MCF 10A (cell line): ENCODE results near the gene PCED1B. TPM values are rescaled to one million over a fixed set of nuclear protein-coding genes. Genes with fewer than 3 reads are reported as not detected.

ENCODE experiments used
- BruUV-seq: library from RNA; stranded (reverse); fragments of 400-500 nt; replicated peaks from 2 replicates; lab custom pipeline; 2021; lab: Mats Ljungman, UMichigan
- CTCF ChIA-PET: fragments of 300-600 bp; sonication (Branson Sonifier 250); formaldehyde crosslinking; extraction: SDS; loops from one replicate; lab custom pipeline; 2021; ENCODE audit warnings: antibody characterized with exemption, inconsistent platforms; lab: Yijun Ruan, JAX
- POLR2A ChIA-PET: fragments of 300-600, 350-650 bp; sonication (Branson Sonifier 250); formaldehyde crosslinking; extraction: SDS; loops from one replicate; lab custom pipeline; 2020; ENCODE audit warnings: antibody characterized with exemption, inconsistent platforms; lab: Yijun Ruan, JAX
- DNase-seq: peaks from one replicate; pipeline ENCODE4 v3.0.0-alpha.2; 2018; ENCODE audit not compliant: unreplicated experiment
- H3K27ac Mint-ChIP-seq: one replicate; pipeline ENCODE4 v1.8.0; 2022; ENCODE audit warnings: mild to moderate bottlenecking, low read depth, mixed read lengths; ENCODE audit not compliant: unreplicated experiment
- H3K27me3 Mint-ChIP-seq: one replicate; pipeline ENCODE4 v1.8.0; 2022; ENCODE audit warnings: mixed read lengths; ENCODE audit not compliant: insufficient read depth, unreplicated experiment
- H3K36me3 Mint-ChIP-seq: one replicate; pipeline ENCODE4 v1.8.0; 2022; ENCODE audit warnings: mild to moderate bottlenecking, moderate library complexity, mixed read lengths; ENCODE audit not compliant: insufficient read depth, unreplicated experiment
- H3K4me1 Mint-ChIP-seq: one replicate; pipeline ENCODE4 v1.8.0; 2022; ENCODE audit warnings: mixed read lengths; ENCODE audit not compliant: insufficient read depth, unreplicated experiment
- H3K4me3 Mint-ChIP-seq: one replicate; pipeline ENCODE4 v1.8.0; 2022; ENCODE audit warnings: mild to moderate bottlenecking, moderate library complexity, mixed read lengths; ENCODE audit not compliant: unreplicated experiment
- H3K9me3 Mint-ChIP-seq: one replicate; pipeline ENCODE4 v1.8.0; 2022; ENCODE audit warnings: mixed read lengths; ENCODE audit not compliant: unreplicated experiment
- intact Hi-C: fragments of 100-400 bp; cut with micrococcal nuclease; formaldehyde crosslinking; loops from 2 replicates; pipeline ENCODE4 v1.14.1; 2022
- total RNA-seq: library from RNA; stranded (reverse); gene quantifications from 2 replicates; pipeline ENCODE4 v1.2.3, GENCODE V29; 2022
- TF ChIP-seq, protein P1 (sequence below): fragments of 200-600 bp; IDR thresholded peaks from one replicate; pipeline ENCODE4 v1.8.0; 2022; ENCODE audit warnings: antibody characterized with exemption, mild to moderate bottlenecking; ENCODE audit not compliant: unreplicated experiment

The PCED1B gene
- total RNA-seq, 1 experiment from 2014 or later, result 9.6 TPM

DNA sequence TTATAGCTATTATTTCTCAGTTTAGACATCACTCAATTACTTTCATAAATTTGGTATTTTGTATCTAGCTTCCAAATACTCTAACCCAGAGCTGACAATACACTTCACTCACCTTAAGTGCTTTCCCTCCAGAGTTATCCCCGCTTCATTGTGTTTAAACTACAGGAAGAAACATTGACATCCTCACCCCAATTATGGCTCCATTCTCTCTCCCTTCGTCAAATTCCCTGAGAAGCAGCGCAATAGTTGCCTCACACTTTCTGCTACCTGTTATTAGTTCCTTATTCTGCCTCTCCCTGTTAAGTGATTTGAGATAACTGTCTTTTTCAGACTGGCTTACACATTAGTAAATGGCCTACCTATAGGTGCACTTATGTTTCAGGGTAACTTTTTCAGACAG lies 69.7 kb downstream of the PCED1B start:
- TF ChIP-seq, protein P1, sequence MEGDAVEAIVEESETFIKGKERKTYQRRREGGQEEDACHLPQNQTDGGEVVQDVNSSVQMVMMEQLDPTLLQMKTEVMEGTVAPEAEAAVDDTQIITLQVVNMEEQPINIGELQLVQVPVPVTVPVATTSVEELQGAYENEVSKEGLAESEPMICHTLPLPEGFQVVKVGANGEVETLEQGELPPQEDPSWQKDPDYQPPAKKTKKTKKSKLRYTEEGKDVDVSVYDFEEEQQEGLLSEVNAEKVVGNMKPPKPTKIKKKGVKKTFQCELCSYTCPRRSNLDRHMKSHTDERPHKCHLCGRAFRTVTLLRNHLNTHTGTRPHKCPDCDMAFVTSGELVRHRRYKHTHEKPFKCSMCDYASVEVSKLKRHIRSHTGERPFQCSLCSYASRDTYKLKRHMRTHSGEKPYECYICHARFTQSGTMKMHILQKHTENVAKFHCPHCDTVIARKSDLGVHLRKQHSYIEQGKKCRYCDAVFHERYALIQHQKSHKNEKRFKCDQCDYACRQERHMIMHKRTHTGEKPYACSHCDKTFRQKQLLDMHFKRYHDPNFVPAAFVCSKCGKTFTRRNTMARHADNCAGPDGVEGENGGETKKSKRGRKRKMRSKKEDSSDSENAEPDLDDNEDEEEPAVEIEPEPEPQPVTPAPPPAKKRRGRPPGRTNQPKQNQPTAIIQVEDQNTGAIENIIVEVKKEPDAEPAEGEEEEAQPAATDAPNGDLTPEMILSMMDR, result no peak
- intact Hi-C loops, result no loop called here
- no peaks in the 10 kb centered on the region for H3K4me1 Mint-ChIP-seq
- POLR2A ChIA-PET, result no interaction called here
- no peaks in the 10 kb centered on the region for H3K27me3 Mint-ChIP-seq
- CTCF ChIA-PET, result no interaction called here
- no peak overlapping the region for H3K27ac Mint-ChIP-seq
- no TSS peak for BruUV-seq
- no peaks in the 10 kb centered on the region for H3K36me3 Mint-ChIP-seq
- H3K4me3 Mint-ChIP-seq, result no peak overlapping the region
- H3K9me3 Mint-ChIP-seq, result no peaks in the 10 kb centered on the region
- no peak for DNase-seq

DNA sequence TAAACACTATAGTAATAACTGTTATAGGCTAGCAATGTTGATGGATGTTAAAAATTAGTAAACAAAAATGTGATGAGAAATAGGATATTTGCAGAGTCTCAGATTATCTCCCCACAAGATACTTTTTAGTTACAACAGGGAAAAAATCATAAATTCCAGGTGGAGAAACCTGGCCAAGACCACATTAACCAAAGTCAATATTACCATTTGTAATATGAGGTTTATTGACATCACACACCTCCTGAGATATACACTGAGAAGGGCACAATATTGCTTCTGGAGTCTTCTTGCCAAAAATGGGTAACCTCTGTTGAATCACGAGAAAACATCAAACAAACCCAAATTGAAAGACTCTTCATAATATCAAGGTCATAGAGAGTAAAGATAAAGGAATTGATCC lies 72.7 kb downstream of the PCED1B start:
- BruUV-seq, result no TSS peak
- H3K4me3 Mint-ChIP-seq, result no peak overlapping the region
- peaks cover 6% of the 10 kb centered on the region for H3K4me1 Mint-ChIP-seq
- no peaks in the 10 kb centered on the region for H3K36me3 Mint-ChIP-seq
- no peaks in the 10 kb centered on the region for H3K9me3 Mint-ChIP-seq
- TF ChIP-seq, protein P1, result no peak
- POLR2A ChIA-PET, result no interaction called here
- no peak for DNase-seq
- intact Hi-C loops, result no loop called here
- no peak overlapping the region for H3K27ac Mint-ChIP-seq
- H3K27me3 Mint-ChIP-seq, result no peaks in the 10 kb centered on the region
- CTCF ChIA-PET, result no interaction called here

DNA sequence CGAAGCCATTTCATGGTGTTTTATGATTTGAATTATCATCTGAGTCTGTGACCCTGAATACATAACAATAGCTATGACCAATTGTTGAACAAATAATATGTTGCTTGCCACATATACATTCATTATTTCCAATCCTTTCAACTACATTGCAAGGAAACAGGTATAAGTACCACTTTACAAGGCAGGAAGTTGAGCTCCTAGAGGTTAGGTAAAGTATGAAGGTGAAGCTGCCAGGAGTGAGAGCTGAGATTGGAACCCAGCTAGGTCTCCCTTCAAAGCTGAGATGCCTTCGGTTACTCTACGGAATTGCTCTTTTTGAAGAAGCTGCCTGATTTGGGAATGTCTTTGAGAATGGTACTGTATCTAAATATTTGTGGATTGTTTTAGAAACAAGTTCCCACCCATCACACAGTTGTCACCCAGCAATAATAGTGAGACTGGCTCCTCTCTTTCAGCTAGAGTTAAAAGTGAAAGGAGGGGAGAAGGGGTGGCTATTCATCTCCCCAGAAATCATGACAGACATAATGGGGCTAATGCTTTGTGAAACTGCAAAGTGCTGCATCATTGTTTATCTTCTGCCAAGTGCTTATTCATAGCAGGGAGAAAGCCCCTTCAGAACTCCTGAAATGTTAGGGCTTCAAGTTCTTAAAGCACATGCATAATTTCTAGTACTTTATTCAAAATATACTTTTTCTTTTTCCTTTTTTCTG lies 76.2 kb downstream of the PCED1B start:
- intact Hi-C loops, result no loop called here
- DNase-seq, result no peak
- BruUV-seq, result no TSS peak
- H3K27me3 Mint-ChIP-seq, result no peaks in the 10 kb centered on the region
- peaks cover 6% of the 10 kb centered on the region for H3K4me1 Mint-ChIP-seq
- no peak overlapping the region for H3K27ac Mint-ChIP-seq
- H3K4me3 Mint-ChIP-seq, result no peak overlapping the region
- H3K9me3 Mint-ChIP-seq, result peaks cover 8% of the 10 kb centered on the region
- POLR2A ChIA-PET, result interaction anchor here (0.9 to 2.5 kb wide), 2 partner anchors 9 to 67 kb away, joined by 3 to 11 read pairs; no protein-coding TSS in a partner anchor
- no peaks in the 10 kb centered on the region for H3K36me3 Mint-ChIP-seq
- CTCF ChIA-PET, result interaction anchor here (0.6 kb wide), 1 partner anchor 807 kb away, joined by 3 read pairs; no protein-coding TSS in a partner anchor
- TF ChIP-seq, protein P1, result no peak

DNA sequence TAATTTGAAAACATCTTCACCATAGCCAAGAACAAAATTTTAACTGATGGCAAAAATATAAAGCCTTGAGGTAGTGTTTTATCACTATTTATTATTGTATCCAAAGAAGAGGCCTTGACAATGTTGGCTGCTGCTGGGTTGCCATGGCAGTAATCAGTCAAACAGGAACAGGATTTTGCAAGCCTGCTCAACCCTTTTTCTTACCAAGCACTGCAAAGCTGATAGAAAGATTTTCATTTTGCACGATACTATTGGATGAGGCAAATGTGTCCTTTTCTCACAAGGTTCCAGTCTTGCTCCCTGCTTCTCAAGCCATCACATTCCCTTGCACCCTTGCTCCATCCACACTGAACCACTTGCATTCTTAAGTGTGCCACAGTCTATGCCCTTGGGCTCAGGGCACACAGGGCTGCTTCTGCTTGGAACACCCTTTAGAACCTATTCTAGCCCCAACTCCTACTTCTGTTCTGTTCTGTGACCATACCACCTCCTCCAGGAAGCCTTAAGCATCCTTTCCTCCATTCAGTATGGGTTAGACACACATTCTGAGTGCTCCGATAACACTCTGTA lies 76.8 kb downstream of the PCED1B start:
- TF ChIP-seq, protein P1, result no peak
- Mint-ChIP-seq H3K9me3 (peaks cover 8% of the 10 kb centered on the region), H3K36me3 (no peaks in the 10 kb centered on the region), H3K4me3 (no peak overlapping the region), H3K4me1 (peaks cover 6% of the 10 kb centered on the region), H3K27me3 (no peaks in the 10 kb centered on the region), H3K27ac (peak overlapping the region; percentile 17)
- DNase-seq, result peak; percentile 5
- no TSS peak for BruUV-seq
- ChIA-PET POLR2A (interaction anchor here (0.9 to 2.5 kb wide), 2 partner anchors 9 to 68 kb away, joined by 3 to 11 read pairs; no protein-coding TSS in a partner anchor), CTCF (no interaction called here)
- intact Hi-C loops, result no loop called here
